ENCODE measurements around the gene RASGRP2. TPM values are rescaled to one million over a fixed set of nuclear protein-coding genes. Genes with fewer than 3 reads are reported as not detected.

The RASGRP2 gene
- total and polyA plus RNA-seq, 2 donors, result 38.1 to 227 TPM

GRCh38 chr11:64735725-64736259 is 8.2 kb downstream of the RASGRP2 start:
- H3K36me3 ChIP-seq (ENCODE audit: control insufficient read depth in 2 of 2, insufficient read depth in 2 of 2, low read length in 1 of 2), result peaks cover 43 to 57% of the 10 kb centered on the region in 2 donors
- H3K27ac ChIP-seq (ENCODE audit: low read depth in 1 of 2, low read length in 1 of 2), result no peak overlapping the region
- no peaks in the 10 kb centered on the region for H3K27me3 ChIP-seq (ENCODE audit: control insufficient read depth in 2 of 2, insufficient read depth in 1 of 2, low read length in 1 of 2)
- H3K4me1 ChIP-seq (ENCODE audit: control insufficient read depth in 2 of 2, insufficient read depth in 2 of 2, low read length in 2 of 2), result no peaks in the 10 kb centered on the region
- H3K4me3 ChIP-seq (ENCODE audit: low read length in 2 of 2), result no peak overlapping the region
- DNase-seq (ENCODE audit: low read depth in 6 of 9, low spot score in 9 of 9), result no peak
- peaks cover 0 to 6% of the 10 kb centered on the region in 2 donors for H3K9me3 ChIP-seq (ENCODE audit: control insufficient read depth in 2 of 2, insufficient read depth in 1 of 2, low read length in 1 of 2)
- WGBS, result 95% methylated on average over 9 of the region's 9 CpGs

- H3K27me3 ChIP-seq (ENCODE audit: control insufficient read depth in 2 of 2, insufficient read depth in 1 of 2, low read length in 1 of 2), result no peaks in the 10 kb centered on the region
- peaks cover 0 to 6% of the 10 kb centered on the region in 2 donors for H3K9me3 ChIP-seq (ENCODE audit: control insufficient read depth in 2 of 2, insufficient read depth in 1 of 2, low read length in 1 of 2)
- 93% methylated on average over 23 of the region's 23 CpGs for WGBS
- DNase-seq (ENCODE audit: low read depth in 6 of 9, low spot score in 9 of 9), result no peak
- H3K27ac ChIP-seq (ENCODE audit: low read depth in 1 of 2, low read length in 1 of 2), result no peak overlapping the region
- no peaks in the 10 kb centered on the region for H3K4me1 ChIP-seq (ENCODE audit: control insufficient read depth in 2 of 2, insufficient read depth in 2 of 2, low read length in 2 of 2)
- no peak overlapping the region for H3K4me3 ChIP-seq (ENCODE audit: low read length in 2 of 2)
- H3K36me3 ChIP-seq (ENCODE audit: control insufficient read depth in 2 of 2, insufficient read depth in 2 of 2, low read length in 1 of 2), result peaks cover 47 to 58% of the 10 kb centered on the region in 2 donors
Measured at GRCh38 chr11:64734811-64735724, 8.9 kb downstream of the RASGRP2 start.

GRCh38 chr11:64731601-64732000 is 12.3 kb downstream of the RASGRP2 start:
- no peak overlapping the region for H3K4me3 ChIP-seq (ENCODE audit: low read length in 2 of 2)
- 97% methylated on average over 3 of the region's 3 CpGs for WGBS
- H3K27ac ChIP-seq (ENCODE audit: low read depth in 1 of 2, low read length in 1 of 2), result no peak overlapping the region
- peaks cover 0 to 2% of the 10 kb centered on the region in 2 donors for H3K9me3 ChIP-seq (ENCODE audit: control insufficient read depth in 2 of 2, insufficient read depth in 1 of 2, low read length in 1 of 2)
- H3K4me1 ChIP-seq (ENCODE audit: control insufficient read depth in 2 of 2, insufficient read depth in 2 of 2, low read length in 2 of 2), result no peaks in the 10 kb centered on the region
- H3K36me3 ChIP-seq (ENCODE audit: control insufficient read depth in 2 of 2, insufficient read depth in 2 of 2, low read length in 1 of 2), result peaks cover 46 to 52% of the 10 kb centered on the region in 2 donors
- no peaks in the 10 kb centered on the region for H3K27me3 ChIP-seq (ENCODE audit: control insufficient read depth in 2 of 2, insufficient read depth in 1 of 2, low read length in 1 of 2)
- no peak for DNase-seq (ENCODE audit: low read depth in 6 of 9, low spot score in 9 of 9)

- Histone ChIP-seq H3K27ac (ENCODE audit: low read depth in 1 of 2, low read length in 1 of 2) (no peak overlapping the region), H3K27me3 (ENCODE audit: control insufficient read depth in 2 of 2, insufficient read depth in 1 of 2, low read length in 1 of 2) (no peaks in the 10 kb centered on the region), H3K4me3 (ENCODE audit: low read length in 2 of 2) (no peak overlapping the region), H3K4me1 (ENCODE audit: control insufficient read depth in 2 of 2, insufficient read depth in 2 of 2, low read length in 2 of 2) (peaks cover 0 to 9% of the 10 kb centered on the region in 2 donors), H3K36me3 (ENCODE audit: control insufficient read depth in 2 of 2, insufficient read depth in 2 of 2, low read length in 1 of 2) (peaks cover 29 to 36% of the 10 kb centered on the region in 2 donors), H3K9me3 (ENCODE audit: control insufficient read depth in 2 of 2, insufficient read depth in 1 of 2, low read length in 1 of 2) (no peaks in the 10 kb centered on the region)
- DNase-seq (ENCODE audit: low read depth in 6 of 9, low spot score in 9 of 9), result no peak
- WGBS, result 93% methylated on average over 21 of the region's 21 CpGs
Measured at GRCh38 chr11:64729851-64730382, 14.0 kb downstream of the RASGRP2 start.

- WGBS, result 98% methylated on average over 11 of the region's 11 CpGs
- no peak for DNase-seq (ENCODE audit: low read depth in 6 of 9, low spot score in 9 of 9)
- Histone ChIP-seq H3K27me3 (ENCODE audit: control insufficient read depth in 2 of 2, insufficient read depth in 1 of 2, low read length in 1 of 2) (no peaks in the 10 kb centered on the region), H3K36me3 (ENCODE audit: control insufficient read depth in 2 of 2, insufficient read depth in 2 of 2, low read length in 1 of 2) (peaks cover 28 to 32% of the 10 kb centered on the region in 2 donors), H3K9me3 (ENCODE audit: control insufficient read depth in 2 of 2, insufficient read depth in 1 of 2, low read length in 1 of 2) (no peaks in the 10 kb centered on the region), H3K4me3 (ENCODE audit: low read length in 2 of 2) (no peak overlapping the region), H3K4me1 (ENCODE audit: control insufficient read depth in 2 of 2, insufficient read depth in 2 of 2, low read length in 2 of 2) (peaks cover 0 to 15% of the 10 kb centered on the region in 2 donors), H3K27ac (ENCODE audit: low read depth in 1 of 2, low read length in 1 of 2) (no peak overlapping the region)
Measured at GRCh38 chr11:64728757-64729365, 15.1 kb downstream of the RASGRP2 start.

- no peak overlapping the region for H3K4me3 ChIP-seq (ENCODE audit: low read length in 2 of 2)
- H3K36me3 ChIP-seq (ENCODE audit: control insufficient read depth in 2 of 2, insufficient read depth in 2 of 2, low read length in 1 of 2), result peaks cover 25% of the 10 kb centered on the region in 2 donors
- no peaks in the 10 kb centered on the region for H3K9me3 ChIP-seq (ENCODE audit: control insufficient read depth in 2 of 2, insufficient read depth in 1 of 2, low read length in 1 of 2)
- peaks cover 5 to 22% of the 10 kb centered on the region in 2 donors for H3K4me1 ChIP-seq (ENCODE audit: control insufficient read depth in 2 of 2, insufficient read depth in 2 of 2, low read length in 2 of 2)
- 96% methylated on average over 7 of the region's 7 CpGs for WGBS
- H3K27ac ChIP-seq (ENCODE audit: low read depth in 1 of 2, low read length in 1 of 2), result no peak overlapping the region
- H3K27me3 ChIP-seq (ENCODE audit: control insufficient read depth in 2 of 2, insufficient read depth in 1 of 2, low read length in 1 of 2), result peaks cover 9 to 16% of the 10 kb centered on the region in 2 donors
- DNase-seq (ENCODE audit: low read depth in 6 of 9, low spot score in 9 of 9), result no peak
Measured at GRCh38 chr11:64726867-64727530, 16.9 kb downstream of the RASGRP2 start.

GRCh38 chr11:64726211-64726641 is 17.7 kb downstream of the RASGRP2 start:
- no peaks in the 10 kb centered on the region for H3K9me3 ChIP-seq (ENCODE audit: control insufficient read depth in 2 of 2, insufficient read depth in 1 of 2, low read length in 1 of 2)
- H3K27me3 ChIP-seq (ENCODE audit: control insufficient read depth in 2 of 2, insufficient read depth in 1 of 2, low read length in 1 of 2), result peaks cover 16 to 23% of the 10 kb centered on the region in 2 donors
- no peak overlapping the region for H3K27ac ChIP-seq (ENCODE audit: low read depth in 1 of 2, low read length in 1 of 2)
- WGBS, result 92% methylated on average over 9 of the region's 9 CpGs
- H3K36me3 ChIP-seq (ENCODE audit: control insufficient read depth in 2 of 2, insufficient read depth in 2 of 2, low read length in 1 of 2), result peaks cover 19 to 21% of the 10 kb centered on the region in 2 donors
- H3K4me3 ChIP-seq (ENCODE audit: low read length in 2 of 2), result no peak overlapping the region
- DNase-seq (ENCODE audit: low read depth in 6 of 9, low spot score in 9 of 9), result no peak
- H3K4me1 ChIP-seq (ENCODE audit: control insufficient read depth in 2 of 2, insufficient read depth in 2 of 2, low read length in 2 of 2), result peaks cover 5 to 22% of the 10 kb centered on the region in 2 donors

GRCh38 chr11:64724863-64725532 is 18.9 kb downstream of the RASGRP2 start:
- H3K36me3 ChIP-seq (ENCODE audit: control insufficient read depth in 2 of 2, insufficient read depth in 2 of 2, low read length in 1 of 2), result peaks cover 11 to 12% of the 10 kb centered on the region in 2 donors
- DNase-seq (ENCODE audit: low read depth in 6 of 9, low spot score in 9 of 9), result no peak
- WGBS, result 93% methylated on average over 7 of the region's 7 CpGs
- H3K4me1 ChIP-seq (ENCODE audit: control insufficient read depth in 2 of 2, insufficient read depth in 2 of 2, low read length in 2 of 2), result peaks cover 5 to 22% of the 10 kb centered on the region in 2 donors
- no peak overlapping the region for H3K27ac ChIP-seq (ENCODE audit: low read depth in 1 of 2, low read length in 1 of 2)
- H3K9me3 ChIP-seq (ENCODE audit: control insufficient read depth in 2 of 2, insufficient read depth in 1 of 2, low read length in 1 of 2), result no peaks in the 10 kb centered on the region
- peaks cover 25 to 36% of the 10 kb centered on the region in 2 donors for H3K27me3 ChIP-seq (ENCODE audit: control insufficient read depth in 2 of 2, insufficient read depth in 1 of 2, low read length in 1 of 2)
- no peak overlapping the region for H3K4me3 ChIP-seq (ENCODE audit: low read length in 2 of 2)

Measured in thymus (tissue), 11 donors.